IPS-18a (cell line): ENCODE data around the gene RNGTT.
"Not testable (repeated sequence)": the region's sequence is repeated elsewhere in the genome, so short reads cannot be mapped to it uniquely, and the experiment has no call there.

ENCODE experiments used
- H3K27ac ChIP-seq: one replicate; pipeline ENCODE4 v1.5.1; 2013; ENCODE audit warnings: low read length
- H3K27me3 ChIP-seq: one replicate; pipeline ENCODE4 v1.6.1; 2013; ENCODE audit warnings: mild to moderate bottlenecking, low read length; ENCODE audit not compliant: control insufficient read depth, insufficient read depth
- H3K36me3 ChIP-seq: one replicate; pipeline ENCODE4 v1.6.1; 2013; ENCODE audit warnings: low read depth, low read length; ENCODE audit not compliant: control insufficient read depth
- H3K4me1 ChIP-seq: one replicate; pipeline ENCODE4 v1.6.1; 2013; ENCODE audit warnings: low read depth, low read length; ENCODE audit not compliant: control insufficient read depth
- H3K4me3 ChIP-seq: one replicate; pipeline ENCODE4 v1.5.1; 2013; ENCODE audit warnings: low read length
- H3K9ac ChIP-seq: one replicate; pipeline ENCODE4 v1.6.1; 2013; ENCODE audit warnings: mild to moderate bottlenecking, low read length, moderate library complexity
- H3K9me3 ChIP-seq: one replicate; pipeline ENCODE4 v1.6.1; 2013; ENCODE audit warnings: low read depth, low read length; ENCODE audit not compliant: control insufficient read depth

The RNGTT gene

DNA sequence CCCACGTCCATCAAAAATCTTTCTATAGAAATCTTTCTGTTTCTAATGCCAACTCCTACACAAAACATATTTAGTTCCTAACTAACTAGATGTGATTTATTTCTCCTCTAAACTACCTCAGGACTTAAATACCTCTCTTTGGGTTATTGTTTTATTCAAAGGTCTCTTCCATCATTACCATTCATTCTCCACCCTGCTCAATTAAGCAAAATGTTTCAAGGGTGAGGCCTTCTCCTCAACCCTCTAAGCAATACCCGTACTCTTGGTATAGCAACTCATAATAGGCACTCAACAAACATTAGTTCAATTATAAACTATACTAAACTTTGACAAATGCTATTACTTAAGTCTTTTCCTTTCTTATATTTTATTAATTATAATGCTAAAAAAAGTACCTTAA, 111.4 kb downstream of the RNGTT start:
- no peak overlapping the region for H3K9ac ChIP-seq
- no peaks in the 10 kb centered on the region for H3K36me3 ChIP-seq
- no peaks in the 10 kb centered on the region for H3K9me3 ChIP-seq
- no peaks in the 10 kb centered on the region for H3K4me1 ChIP-seq
- H3K27ac ChIP-seq, result no peak overlapping the region
- no peaks in the 10 kb centered on the region for H3K27me3 ChIP-seq
- no peak overlapping the region for H3K4me3 ChIP-seq

DNA sequence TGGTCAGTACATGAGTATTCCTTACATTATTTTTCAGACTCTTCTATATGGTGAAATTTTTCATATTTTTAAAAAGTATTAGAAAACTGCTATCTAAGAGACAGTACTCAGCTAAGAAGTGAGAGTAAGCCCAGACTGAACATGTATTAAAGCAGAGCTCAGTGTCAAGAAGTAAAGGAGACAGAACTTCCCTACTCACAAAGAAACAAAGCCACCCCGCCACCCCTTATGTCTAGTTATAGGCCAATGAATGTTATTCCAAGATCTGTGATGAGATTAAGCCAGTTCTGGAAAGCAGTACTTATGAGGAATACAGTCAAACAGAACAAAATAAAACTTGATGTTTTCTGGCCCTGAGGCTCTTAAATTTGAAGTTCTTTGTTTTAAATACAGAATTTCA, 114.5 kb downstream of the RNGTT start:
- no peak overlapping the region for H3K27ac ChIP-seq
- H3K4me1 ChIP-seq, result no peaks in the 10 kb centered on the region
- no peaks in the 10 kb centered on the region for H3K36me3 ChIP-seq
- no peaks in the 10 kb centered on the region for H3K27me3 ChIP-seq
- no peak overlapping the region for H3K4me3 ChIP-seq
- H3K9ac ChIP-seq, result no peak overlapping the region
- H3K9me3 ChIP-seq, result no peaks in the 10 kb centered on the region

DNA sequence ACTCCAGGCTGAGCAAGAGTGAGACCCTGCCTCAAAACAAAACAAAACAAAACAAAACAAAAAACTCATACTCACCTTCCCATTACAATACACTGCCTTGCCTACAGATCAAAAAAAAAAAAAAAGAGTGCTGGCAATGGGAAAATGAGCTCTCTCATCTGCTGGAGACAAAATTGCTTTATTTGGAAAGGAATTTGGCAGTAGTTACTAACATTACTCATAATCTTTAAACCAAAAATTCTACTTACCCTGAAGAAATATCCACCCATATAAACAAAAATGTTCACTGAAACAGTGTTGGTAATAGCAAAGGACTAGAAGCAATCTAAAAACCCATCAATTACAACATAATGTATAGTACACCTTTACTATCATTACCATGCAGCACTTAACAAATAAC, 120.4 kb downstream of the RNGTT start:
- no peak overlapping the region for H3K27ac ChIP-seq
- H3K36me3 ChIP-seq, result no peaks in the 10 kb centered on the region
- no peaks in the 10 kb centered on the region for H3K27me3 ChIP-seq
- H3K9ac ChIP-seq, result no peak overlapping the region
- no peaks in the 10 kb centered on the region for H3K4me1 ChIP-seq
- H3K9me3 ChIP-seq, result no peaks in the 10 kb centered on the region
- H3K4me3 ChIP-seq, result no peak overlapping the region

DNA sequence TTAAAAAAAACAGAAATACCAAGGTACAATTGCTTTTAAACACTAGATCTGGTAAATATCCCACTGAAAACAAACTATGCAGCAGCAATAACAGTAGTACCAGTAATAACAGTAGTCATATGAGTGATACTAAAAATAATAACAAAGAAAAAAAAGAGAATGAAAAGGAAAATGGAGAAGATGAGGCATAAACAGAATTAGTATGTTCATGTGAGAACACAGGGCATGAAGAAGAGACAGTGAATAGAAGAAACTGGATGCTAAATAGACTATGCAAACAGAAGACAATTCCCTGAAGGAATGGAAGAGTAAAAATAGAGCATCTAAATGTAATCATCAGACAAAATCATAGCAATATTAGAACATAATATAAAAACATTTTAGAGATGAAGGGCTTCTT, 121.1 kb downstream of the RNGTT start:
- no peak overlapping the region for H3K27ac ChIP-seq
- H3K9me3 ChIP-seq, result no peaks in the 10 kb centered on the region
- H3K9ac ChIP-seq, result no peak overlapping the region
- no peaks in the 10 kb centered on the region for H3K36me3 ChIP-seq
- H3K4me1 ChIP-seq, result no peaks in the 10 kb centered on the region
- no peaks in the 10 kb centered on the region for H3K27me3 ChIP-seq
- H3K4me3 ChIP-seq, result no peak overlapping the region

DNA sequence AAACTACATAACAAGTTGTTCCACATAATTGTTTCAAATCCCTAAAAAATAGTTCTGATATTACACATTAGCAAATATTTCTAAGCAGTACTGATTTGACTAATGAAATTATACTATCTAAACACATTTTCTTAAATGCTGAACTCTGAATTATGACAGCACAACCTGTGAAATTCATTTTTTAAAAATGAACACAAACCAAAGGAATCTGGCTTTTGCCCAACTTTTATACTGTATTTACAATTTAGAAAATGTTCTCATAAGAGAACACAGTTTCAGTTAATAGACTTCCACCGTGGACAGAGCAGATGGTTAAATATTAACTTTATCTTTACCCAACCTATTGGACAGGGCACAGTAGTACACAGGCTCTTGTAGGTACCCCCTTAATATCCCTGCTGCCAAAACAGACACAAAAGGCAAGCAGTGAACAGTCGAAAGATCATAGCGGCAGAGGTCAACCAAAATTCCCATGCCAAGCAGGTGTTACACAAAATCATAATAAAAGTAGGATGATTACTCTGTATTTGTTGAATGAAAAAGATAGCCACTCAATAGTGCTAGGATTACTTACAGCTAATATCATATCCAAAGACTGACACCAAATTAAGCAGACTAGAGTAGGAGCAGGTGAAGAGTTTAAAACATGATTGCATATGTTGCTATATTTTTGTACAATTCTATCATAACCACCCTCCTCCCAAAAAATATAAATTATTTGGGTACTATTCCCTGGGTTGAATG, 122.5 kb downstream of the RNGTT start:
- Histone ChIP-seq H3K9me3 (no peaks in the 10 kb centered on the region), H3K4me3 (no peak overlapping the region), H3K4me1 (no peaks in the 10 kb centered on the region), H3K36me3 (no peaks in the 10 kb centered on the region), H3K9ac (no peak overlapping the region), H3K27ac (no peak overlapping the region), H3K27me3 (no peaks in the 10 kb centered on the region)

DNA sequence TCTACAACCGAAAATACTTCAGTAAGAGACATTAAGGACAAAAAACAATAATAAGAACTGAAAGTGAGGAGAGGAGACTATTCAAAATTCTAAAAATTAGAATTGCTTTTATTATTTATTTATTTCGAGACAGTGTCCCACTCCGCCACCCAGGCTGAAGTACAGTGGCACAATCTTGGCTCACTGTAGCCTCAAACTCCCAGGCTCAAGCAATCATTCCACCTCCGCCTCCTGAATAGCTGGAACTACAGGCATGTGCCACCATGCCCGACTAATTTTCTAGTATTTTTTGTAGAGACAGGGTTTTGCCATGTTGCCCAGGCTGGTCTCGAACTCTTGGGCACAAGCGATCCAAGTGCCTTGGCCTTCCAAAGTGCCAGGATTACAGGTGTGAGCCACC, 123.1 kb downstream of the RNGTT start:
- H3K9ac ChIP-seq, result no peak overlapping the region
- H3K4me3 ChIP-seq, result no peak overlapping the region
- no peak overlapping the region for H3K27ac ChIP-seq
- no peaks in the 10 kb centered on the region for H3K36me3 ChIP-seq
- no peaks in the 10 kb centered on the region for H3K4me1 ChIP-seq
- H3K27me3 ChIP-seq, result no peaks in the 10 kb centered on the region
- H3K9me3 ChIP-seq, result no peaks in the 10 kb centered on the region

DNA sequence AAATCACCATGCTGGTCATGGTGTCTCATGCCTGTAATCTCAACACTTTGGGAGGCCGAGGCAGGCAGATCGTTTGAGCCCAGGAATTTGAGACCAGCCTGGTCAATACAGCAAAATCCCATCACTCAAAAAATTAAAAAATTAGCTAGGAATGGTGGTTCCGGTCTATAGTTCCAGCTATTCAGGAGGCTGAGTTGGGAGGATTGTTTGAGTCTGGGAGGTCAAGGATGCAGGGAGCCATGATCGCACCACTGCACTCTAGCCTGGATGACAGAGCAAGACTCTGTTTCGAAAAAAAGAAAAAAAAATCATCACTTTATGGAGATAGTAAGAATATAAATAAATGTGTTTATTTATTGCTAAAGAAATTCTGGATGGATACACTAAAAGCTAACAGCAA, 124.1 kb downstream of the RNGTT start:
- Histone ChIP-seq H3K4me3 (no peak overlapping the region), H3K36me3 (no peaks in the 10 kb centered on the region), H3K27ac (no peak overlapping the region), H3K27me3 (no peaks in the 10 kb centered on the region), H3K9ac (no peak overlapping the region), H3K4me1 (no peaks in the 10 kb centered on the region), H3K9me3 (no peaks in the 10 kb centered on the region)

DNA sequence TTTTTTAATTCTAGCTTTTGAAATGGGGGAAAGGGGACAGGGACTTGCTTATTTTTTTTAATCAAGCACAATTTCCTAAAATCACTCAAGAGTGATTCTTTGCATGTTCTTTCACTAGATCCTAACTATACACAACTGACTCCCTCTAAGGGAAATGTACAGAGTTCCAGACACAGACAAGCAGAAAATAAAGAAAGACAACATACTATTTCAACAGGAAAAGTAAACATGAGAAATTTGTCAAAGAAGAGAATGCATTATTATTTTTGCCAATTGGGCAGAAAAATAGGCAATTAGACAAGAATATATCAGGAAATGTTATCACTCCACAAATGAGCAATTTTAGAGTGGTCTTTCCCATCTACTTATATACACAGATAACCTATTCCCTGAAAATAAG, 128.2 kb downstream of the RNGTT start:
- Histone ChIP-seq H3K9me3 (no peaks in the 10 kb centered on the region), H3K9ac (no peak overlapping the region), H3K4me1 (no peaks in the 10 kb centered on the region), H3K27ac (no peak overlapping the region), H3K36me3 (no peaks in the 10 kb centered on the region), H3K4me3 (no peak overlapping the region), H3K27me3 (no peaks in the 10 kb centered on the region)

DNA sequence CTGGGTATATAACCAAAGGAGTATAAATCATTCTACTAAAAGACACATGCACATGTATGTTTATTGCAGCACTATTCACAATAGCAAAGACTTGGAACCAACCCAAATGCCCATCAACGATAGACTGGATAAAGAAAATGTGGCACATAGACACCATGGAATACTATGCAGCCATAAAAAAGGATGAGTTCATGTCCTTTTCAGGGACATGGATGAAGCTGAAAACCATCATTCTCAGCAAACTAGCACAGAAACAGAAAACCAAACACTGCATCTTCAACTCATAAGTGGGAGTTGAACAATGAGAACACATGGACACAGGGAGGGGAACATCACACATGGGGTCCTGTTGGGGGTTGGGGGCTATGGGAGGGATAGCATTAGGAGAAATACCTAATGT, 130.3 kb downstream of the RNGTT start:
- H3K36me3 ChIP-seq, H3K27ac ChIP-seq, H3K9ac ChIP-seq, H3K4me3 ChIP-seq, H3K9me3 ChIP-seq, H3K4me1 ChIP-seq, H3K27me3 ChIP-seq: not testable (repeated sequence)

DNA sequence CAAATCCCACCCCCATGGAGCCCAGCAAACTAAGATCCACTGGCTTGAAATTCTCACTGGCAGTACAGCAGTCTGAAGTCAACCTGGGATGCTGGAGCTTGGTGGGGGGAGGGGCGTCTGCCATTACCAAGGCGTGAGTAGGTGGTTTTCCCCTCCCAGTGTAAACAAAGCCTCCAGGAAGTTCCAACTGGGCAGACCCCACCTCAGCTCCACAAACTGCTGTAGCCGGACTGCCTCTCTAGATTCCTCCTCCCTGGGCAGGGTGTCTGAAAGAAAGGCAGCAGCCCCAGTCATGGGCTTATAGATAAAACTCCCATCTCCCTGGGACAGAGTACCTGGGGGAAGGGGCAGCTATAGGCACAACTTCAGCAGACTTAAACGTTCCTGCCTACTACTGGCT, 135.8 kb downstream of the RNGTT start:
- H3K36me3 ChIP-seq, H3K27me3 ChIP-seq, H3K9me3 ChIP-seq, H3K9ac ChIP-seq, H3K4me3 ChIP-seq, H3K4me1 ChIP-seq: not testable (repeated sequence)
- peak overlapping the region; percentile 39 for H3K27ac ChIP-seq

DNA sequence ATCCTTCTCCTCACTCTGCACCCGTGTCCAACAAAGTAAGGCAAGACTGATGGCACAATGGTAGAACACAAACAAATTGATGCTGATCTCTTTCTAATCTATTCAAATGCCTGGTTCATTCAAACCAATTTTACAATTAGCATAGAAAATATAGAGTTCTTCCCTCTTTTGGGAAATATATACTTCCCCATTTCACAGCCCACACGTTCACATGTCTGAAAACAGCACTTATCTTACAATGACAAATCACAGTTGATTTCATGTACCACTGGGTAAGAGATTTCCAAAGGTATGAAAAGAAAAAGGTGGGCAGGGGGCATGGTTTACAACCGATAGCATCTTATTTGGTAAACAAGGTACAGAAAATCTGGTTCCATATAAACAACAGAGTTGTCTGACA, 137.6 kb downstream of the RNGTT start:
- Histone ChIP-seq H3K9me3 (no peaks in the 10 kb centered on the region), H3K4me3 (no peak overlapping the region), H3K27me3 (no peaks in the 10 kb centered on the region), H3K4me1 (peaks cover 5% of the 10 kb centered on the region), H3K9ac (no peak overlapping the region), H3K36me3 (no peaks in the 10 kb centered on the region), H3K27ac (no peak overlapping the region)

DNA sequence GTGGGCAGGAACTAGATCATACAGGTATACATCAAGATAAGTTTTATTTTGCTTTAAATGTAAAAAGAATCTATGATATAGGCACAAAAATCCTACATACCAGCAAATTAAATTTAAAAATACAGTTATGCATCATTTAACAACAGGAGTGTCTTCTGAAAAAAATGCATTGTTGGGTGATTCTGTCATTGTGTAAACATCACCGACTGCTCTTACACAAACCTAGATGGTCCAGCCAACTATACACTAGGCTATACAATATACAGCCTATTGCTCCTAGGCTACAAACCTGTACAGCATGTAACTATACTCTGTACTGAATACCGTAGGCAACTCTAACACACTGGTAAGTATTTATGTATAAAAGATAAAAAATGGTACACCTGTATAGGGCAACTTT, 139.4 kb downstream of the RNGTT start:
- H3K27ac ChIP-seq, result no peak overlapping the region
- no peaks in the 10 kb centered on the region for H3K9me3 ChIP-seq
- peaks cover 5% of the 10 kb centered on the region for H3K4me1 ChIP-seq
- no peak overlapping the region for H3K4me3 ChIP-seq
- H3K36me3 ChIP-seq, result no peaks in the 10 kb centered on the region
- no peak overlapping the region for H3K9ac ChIP-seq
- no peaks in the 10 kb centered on the region for H3K27me3 ChIP-seq
